ENCODE measurements around the gene STXBP2.

GRCh38 chr19:7627166-7627565 lies 9.7 kb upstream of the STXBP2 start:
- TF ChIP-seq CTCF (conservative IDR thresholded peaks at IDR 0.05 in 1 of 2, IDR thresholded peaks at IDR 0.05 in 1 of 2; ENCODE audit: extremely low read depth in 1 of 2, insufficient read depth in 1 of 2, low read depth in 1 of 2, low read length in 2 of 2), result no peak
- TF ChIP-seq EZH2 (IDR thresholded peaks at IDR 0.05; ENCODE audit: borderline replicate concordance, low read length), result no peak
